H9 (cell line): ENCODE measurements around the gene RPL21. TPM values are rescaled to one million over a fixed set of nuclear protein-coding genes. Genes with fewer than 3 reads are reported as not detected.
A peak's percentile ranks its signal among the peaks of the same experiment; 100 is the strongest.

Source experiments
- DNase-seq: peaks from one replicate; pipeline ENCODE4 v3.0.0-alpha.2; 2017
- H2AFZ ChIP-seq: one replicate; pipeline ENCODE4 v1.6.1; 2013; ENCODE audit warnings: mild to moderate bottlenecking, low read length, control low read depth, moderate library complexity
- H2AK5ac ChIP-seq: 2 replicates; pipeline ENCODE4 v1.6.1; 2013; ENCODE audit warnings: low read length, control low read depth, mixed read lengths; ENCODE audit not compliant: insufficient read length
- H2BK120ac ChIP-seq: one replicate; pipeline ENCODE4 v1.6.1; 2013; ENCODE audit warnings: low read depth, mild to moderate bottlenecking, low read length, control low read depth, inconsistent platforms; ENCODE audit not compliant: poor library complexity, severe bottlenecking
- H2BK12ac ChIP-seq: 2 replicates; pipeline ENCODE4 v1.6.1; 2013; ENCODE audit warnings: low read length, control low read depth, mixed read lengths, low read depth; ENCODE audit not compliant: insufficient read length
- H2BK15ac ChIP-seq: 2 replicates; pipeline ENCODE4 v1.6.1; 2013; ENCODE audit warnings: low read depth, low read length, control low read depth
- H2BK20ac ChIP-seq: one replicate; pipeline ENCODE4 v1.6.1; 2013; ENCODE audit warnings: low read depth, mild to moderate bottlenecking, low read length, control low read depth, inconsistent platforms; ENCODE audit not compliant: poor library complexity, severe bottlenecking
- H2BK5ac ChIP-seq: 2 replicates; pipeline ENCODE4 v1.6.1; 2013; ENCODE audit warnings: low read length, control low read depth, mixed read lengths; ENCODE audit not compliant: insufficient read length
- H3K14ac ChIP-seq: 2 replicates; pipeline ENCODE4 v1.6.1; 2013; ENCODE audit warnings: low read length, control low read depth; ENCODE audit not compliant: insufficient read depth
- H3K18ac ChIP-seq: 2 replicates; pipeline ENCODE4 v1.6.1; 2013; ENCODE audit warnings: low read depth, mild to moderate bottlenecking, mixed read lengths, low read length, control low read depth; ENCODE audit not compliant: insufficient read length
- H3K23ac ChIP-seq: 2 replicates; pipeline ENCODE4 v1.6.1; 2013; ENCODE audit warnings: low read length, control low read depth, mixed read lengths, low read depth; ENCODE audit not compliant: insufficient read length
- H3K23me2 ChIP-seq: 2 replicates; pipeline ENCODE4 v1.6.1; 2013; ENCODE audit warnings: low read depth, mild to moderate bottlenecking, mixed read lengths, low read length, control low read depth; ENCODE audit not compliant: insufficient read length, poor library complexity, severe bottlenecking
- H3K27ac ChIP-seq: 2 replicates; pipeline ENCODE4 v1.5.1; 2013; ENCODE audit warnings: low read length, control low read depth, mixed read lengths, low read depth; ENCODE audit not compliant: insufficient read length
- H3K27me3 ChIP-seq: 2 replicates; pipeline ENCODE4 v1.6.1; 2013; ENCODE audit warnings: low read length, control low read depth, inconsistent platforms; ENCODE audit not compliant: insufficient read depth
- H3K4ac ChIP-seq: 2 replicates; pipeline ENCODE4 v1.6.1; 2013; ENCODE audit warnings: low read depth, mild to moderate bottlenecking, control low read depth, inconsistent platforms, low read length, moderate library complexity
- H3K4me1 ChIP-seq: 2 replicates; pipeline ENCODE4 v1.6.1; 2013; ENCODE audit warnings: low read length, control low read depth, inconsistent platforms; ENCODE audit not compliant: insufficient read depth
- H3K4me2 ChIP-seq: 2 replicates; pipeline ENCODE4 v1.6.1; 2013; ENCODE audit warnings: low read length, control low read depth, mixed read lengths; ENCODE audit not compliant: insufficient read length, insufficient read depth
- H3K56ac ChIP-seq: 2 replicates; pipeline ENCODE4 v1.6.1; 2013; ENCODE audit warnings: low read depth, mild to moderate bottlenecking, mixed read lengths, low read length, control low read depth; ENCODE audit not compliant: insufficient read length
- H3K79me1 ChIP-seq: 2 replicates; pipeline ENCODE4 v1.6.1; 2013; ENCODE audit warnings: low read depth, mild to moderate bottlenecking, moderate library complexity, low read length, control low read depth, inconsistent platforms; ENCODE audit not compliant: insufficient read depth, poor library complexity, severe bottlenecking
- H3K79me2 ChIP-seq: 2 replicates; pipeline ENCODE4 v1.6.1; 2013; ENCODE audit warnings: low read length, control low read depth, inconsistent platforms; ENCODE audit not compliant: insufficient read depth
- H3K9ac ChIP-seq: 2 replicates; pipeline ENCODE4 v1.6.1; 2013; ENCODE audit warnings: low read length, control low read depth, mixed read lengths; ENCODE audit not compliant: insufficient read length; ENCODE audit errors: extremely low read depth
- H3K9me3 ChIP-seq: one replicate; pipeline ENCODE4 v1.6.1; 2013; ENCODE audit warnings: low read depth, low read length, inconsistent platforms; ENCODE audit not compliant: control insufficient read depth
- H3T11ph ChIP-seq: one replicate; pipeline ENCODE4 v1.6.1; 2013; ENCODE audit warnings: mild to moderate bottlenecking, low read length, control low read depth, inconsistent platforms
- H4K20me1 ChIP-seq: one replicate; pipeline ENCODE4 v1.6.1; 2013; ENCODE audit not compliant: control insufficient read depth, insufficient read length, insufficient read depth
- H4K5ac ChIP-seq: 2 replicates; pipeline ENCODE4 v1.6.1; 2013; ENCODE audit warnings: low read depth, mild to moderate bottlenecking, mixed read lengths, low read length, control low read depth; ENCODE audit not compliant: insufficient read length
- H4K8ac ChIP-seq: replicated peaks from 2 replicates; pipeline ENCODE4 v1.6.1; 2013; ENCODE audit warnings: low read length, control low read depth, mixed read lengths, low read depth; ENCODE audit not compliant: insufficient read length
- H4K91ac ChIP-seq: 2 replicates; pipeline ENCODE4 v1.6.1; 2013; ENCODE audit warnings: low read depth, mild to moderate bottlenecking, moderate library complexity, mixed read lengths, low read length, control low read depth; ENCODE audit not compliant: insufficient read length
- H3K27ac Mint-ChIP-seq, 3 experiments: 2 replicates in 2 of 3; 3 replicates in 1 of 3; pipeline ENCODE4 v1.8.0; 2020 to 2021; ENCODE audit warnings: mixed read lengths in 3 of 3, mild to moderate bottlenecking in 1 of 3, moderate library complexity in 1 of 3
- H3K27me3 Mint-ChIP-seq: 2 replicates; pipeline ENCODE4 v1.8.0; 2021; ENCODE audit warnings: low read depth, mild to moderate bottlenecking, moderate library complexity, mixed read lengths
- H3K36me3 Mint-ChIP-seq, 3 experiments: 2 replicates in 2 of 3; 3 replicates in 1 of 3; pipeline ENCODE4 v1.8.0; 2020 to 2021; ENCODE audit warnings: low read depth in 3 of 3, mixed read lengths in 3 of 3; ENCODE audit not compliant: insufficient read depth in 1 of 3
- H3K4me1 Mint-ChIP-seq, 2 experiments: 2 replicates each; pipeline ENCODE4 v1.8.0; 2020; ENCODE audit warnings: mixed read lengths in 2 of 2
- H3K4me3 Mint-ChIP-seq, 2 experiments: 2 replicates in 1 of 2; 3 replicates in 1 of 2; pipeline ENCODE4 v1.8.0; 2020 to 2021; ENCODE audit warnings: mild to moderate bottlenecking in 2 of 2, mixed read lengths in 2 of 2, moderate library complexity in 1 of 2
- H3K9me3 Mint-ChIP-seq, 2 experiments: 2 replicates in 1 of 2; 3 replicates in 1 of 2; pipeline ENCODE4 v1.8.0; 2020; ENCODE audit warnings: mild to moderate bottlenecking in 2 of 2, mixed read lengths in 2 of 2, moderate library complexity in 1 of 2
- CTCF ChIP-seq: fragments of 200-600 bp; sonication (generic); conservative IDR thresholded peaks from 3 replicates; pipeline ENCODE4 v1.8.0; 2021; ENCODE audit warnings: antibody characterized with exemption, mild to moderate bottlenecking
- WGBS: extraction: QIAGEN DNeasy Blood & Tissue Kit; methylation state at CpG from one replicate; pipeline ENCODE4 v1.1.7; 2013; ENCODE audit warnings: missing lambda C conversion rate, low lambda C conversion rate, mixed read lengths; ENCODE audit not compliant: insufficient read length; ENCODE audit errors: extremely low coverage; 5-methylcytosine and 5-hydroxymethylcytosine counted together
- total RNA-seq: library from RNA; stranded (reverse); gene quantifications from 2 replicates; pipeline ENCODE4 v1.2.1, GENCODE V29; 2021

Gene RPL21
- total RNA-seq, 1 experiment from 2014 or later = 1,099 TPM

- no peak overlapping the region for H2BK12ac ChIP-seq
- H3T11ph ChIP-seq = no peak overlapping the region
- no peaks in the 10 kb centered on the region for H4K20me1 ChIP-seq
- H2BK120ac ChIP-seq = no peak overlapping the region
- no peak for DNase-seq
- no peak overlapping the region for H3K4ac ChIP-seq
- no peak for TF ChIP-seq CTCF
- no peak overlapping the region for H2BK20ac ChIP-seq
- no peak overlapping the region for H3K18ac ChIP-seq
- H4K5ac ChIP-seq = no peak overlapping the region
- H2AFZ ChIP-seq = no peak overlapping the region
- no CpG with 5 or more reads among the region's 2 CpGs for WGBS
- H3K4me3 Mint-ChIP-seq = no peak overlapping the region
- no peak overlapping the region for H3K4me2 ChIP-seq
- no peak overlapping the region for H2BK5ac ChIP-seq
- no peak overlapping the region for H3K9ac ChIP-seq
- no peaks in the 10 kb centered on the region for H3K9me3 Mint-ChIP-seq
- H3K27me3 Mint-ChIP-seq = peaks cover 10% of the 10 kb centered on the region
- H3K27ac ChIP-seq = no peak overlapping the region
- H4K91ac ChIP-seq = no peak overlapping the region
- H3K9me3 ChIP-seq = no peaks in the 10 kb centered on the region
- H3K27me3 ChIP-seq = no peaks in the 10 kb centered on the region
- H4K8ac ChIP-seq = no peak overlapping the region
- H3K79me2 ChIP-seq = no peaks in the 10 kb centered on the region
- H3K56ac ChIP-seq = no peak overlapping the region
- peak overlapping the region in 1 of 3 experiments; percentile 17; a peak in 1 of 7 replicates for H3K27ac Mint-ChIP-seq
- H3K23me2 ChIP-seq = no peaks in the 10 kb centered on the region
- H2BK15ac ChIP-seq = no peak overlapping the region
- peaks cover 6% of the 10 kb centered on the region; the same call in 1 of the 2 replicates for H3K4me1 ChIP-seq
- no peak overlapping the region for H2AK5ac ChIP-seq
- H3K79me1 ChIP-seq = no peaks in the 10 kb centered on the region
- H3K36me3 Mint-ChIP-seq = peaks cover 0 to 15% (median 8%) of the 10 kb centered on the region in 3 experiments; a peak in 5 of 7 replicates
- H3K23ac ChIP-seq = no peak overlapping the region
- no peak overlapping the region for H3K14ac ChIP-seq
- H3K4me1 Mint-ChIP-seq = peaks cover 21 to 23% of the 10 kb centered on the region in 2 experiments
Measured at GRCh38 chr13:27263438-27263837, 12.1 kb downstream of the RPL21 start.
